MM.1S (cell line): Measurements from ENCODE around the gene TAC3.

Source experiments
- EZH2 ChIP-seq: fragments of 300-600 bp; sonication (generic); optimal IDR thresholded peaks from 2 replicates; pipeline ENCODE3; 2017; ENCODE audit warnings: low read depth, mild to moderate bottlenecking, antibody characterized with exemption, low read length, mixed read lengths
- EZH2phosphoT487 ChIP-seq: fragments of 300-600 bp; sonication (generic); IDR thresholded peaks from 2 replicates; pipeline ENCODE4 v1.6.1; 2018; ENCODE audit warnings: antibody characterized with exemption, low read length
- TF ChIP-seq, protein P1 (sequence below): fragments of 300-600 bp; sonication (generic); IDR thresholded peaks from 2 replicates; pipeline ENCODE4 v1.5.1; 2016; ENCODE audit warnings: antibody characterized with exemption, low read length, mixed read lengths

DNA sequence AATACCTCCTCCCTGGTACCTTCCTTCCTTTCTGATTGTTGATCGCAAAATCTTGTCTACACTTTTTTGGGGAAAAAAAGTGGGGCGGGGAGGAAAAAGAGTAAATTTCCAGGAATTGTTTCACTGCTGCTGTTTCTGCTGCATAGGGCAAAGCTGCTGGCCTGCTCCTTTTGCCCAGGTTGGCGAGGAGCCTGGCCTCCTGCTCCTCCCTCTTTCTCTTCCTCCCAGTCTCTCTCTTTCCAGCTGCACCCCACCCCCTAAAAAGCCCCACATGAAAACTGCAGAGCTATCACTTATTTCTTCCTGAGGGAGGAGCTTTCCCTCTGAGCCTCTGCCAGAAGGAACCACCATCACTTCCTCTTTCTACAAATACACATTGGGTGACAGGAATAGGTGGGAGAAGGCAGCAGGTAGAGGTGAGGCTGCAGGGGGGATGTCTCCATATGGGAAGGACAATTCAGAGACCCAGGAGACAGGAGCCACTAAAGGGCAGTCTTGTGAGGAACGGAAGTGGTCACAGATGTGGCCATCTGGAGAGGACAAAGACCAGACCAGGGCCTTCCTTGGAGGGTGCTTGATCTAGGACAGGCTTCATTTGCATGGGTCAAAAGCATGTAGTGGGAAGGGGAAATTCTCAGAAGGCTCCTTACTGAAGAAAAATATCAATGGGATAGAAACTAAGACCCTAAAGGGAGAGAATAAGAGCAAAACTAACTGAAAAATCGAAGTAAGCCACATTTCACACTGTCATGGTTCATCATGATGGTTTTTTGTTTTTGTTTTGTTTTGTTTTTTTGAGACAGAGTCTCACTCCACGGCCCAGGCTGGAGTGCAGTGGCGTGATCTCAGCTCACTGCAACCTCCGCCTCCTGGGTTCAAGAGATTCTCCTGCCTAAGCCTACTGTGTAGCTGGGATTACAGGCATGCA lies 24.7 kb downstream of the TAC3 start:
- TF ChIP-seq, protein P1, sequence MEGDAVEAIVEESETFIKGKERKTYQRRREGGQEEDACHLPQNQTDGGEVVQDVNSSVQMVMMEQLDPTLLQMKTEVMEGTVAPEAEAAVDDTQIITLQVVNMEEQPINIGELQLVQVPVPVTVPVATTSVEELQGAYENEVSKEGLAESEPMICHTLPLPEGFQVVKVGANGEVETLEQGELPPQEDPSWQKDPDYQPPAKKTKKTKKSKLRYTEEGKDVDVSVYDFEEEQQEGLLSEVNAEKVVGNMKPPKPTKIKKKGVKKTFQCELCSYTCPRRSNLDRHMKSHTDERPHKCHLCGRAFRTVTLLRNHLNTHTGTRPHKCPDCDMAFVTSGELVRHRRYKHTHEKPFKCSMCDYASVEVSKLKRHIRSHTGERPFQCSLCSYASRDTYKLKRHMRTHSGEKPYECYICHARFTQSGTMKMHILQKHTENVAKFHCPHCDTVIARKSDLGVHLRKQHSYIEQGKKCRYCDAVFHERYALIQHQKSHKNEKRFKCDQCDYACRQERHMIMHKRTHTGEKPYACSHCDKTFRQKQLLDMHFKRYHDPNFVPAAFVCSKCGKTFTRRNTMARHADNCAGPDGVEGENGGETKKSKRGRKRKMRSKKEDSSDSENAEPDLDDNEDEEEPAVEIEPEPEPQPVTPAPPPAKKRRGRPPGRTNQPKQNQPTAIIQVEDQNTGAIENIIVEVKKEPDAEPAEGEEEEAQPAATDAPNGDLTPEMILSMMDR = no peak
- no peak for TF ChIP-seq EZH2
- TF ChIP-seq EZH2phosphoT487 = no peak
